GM19397 (cell line): ENCODE data around the gene TMSB15C.

Experiments used
- ATAC-seq: cut with Tn5 transposase; IDR thresholded peaks from one replicate; pipeline ENCODE4 v1.9.1; 2021; ENCODE audit warnings: mild to moderate bottlenecking, moderate library complexity; ENCODE audit not compliant: unreplicated experiment

Gene TMSB15C

GRCh38 chrX:104047171-104047570 is 28.9 kb downstream of the TMSB15C start:
- no peak for ATAC-seq

GRCh38 chrX:104045642-104046041 is 30.4 kb downstream of the TMSB15C start:
- no peak for ATAC-seq

GRCh38 chrX:104041003-104041402 is 35.0 kb downstream of the TMSB15C start:
- ATAC-seq, result no peak

DNA sequence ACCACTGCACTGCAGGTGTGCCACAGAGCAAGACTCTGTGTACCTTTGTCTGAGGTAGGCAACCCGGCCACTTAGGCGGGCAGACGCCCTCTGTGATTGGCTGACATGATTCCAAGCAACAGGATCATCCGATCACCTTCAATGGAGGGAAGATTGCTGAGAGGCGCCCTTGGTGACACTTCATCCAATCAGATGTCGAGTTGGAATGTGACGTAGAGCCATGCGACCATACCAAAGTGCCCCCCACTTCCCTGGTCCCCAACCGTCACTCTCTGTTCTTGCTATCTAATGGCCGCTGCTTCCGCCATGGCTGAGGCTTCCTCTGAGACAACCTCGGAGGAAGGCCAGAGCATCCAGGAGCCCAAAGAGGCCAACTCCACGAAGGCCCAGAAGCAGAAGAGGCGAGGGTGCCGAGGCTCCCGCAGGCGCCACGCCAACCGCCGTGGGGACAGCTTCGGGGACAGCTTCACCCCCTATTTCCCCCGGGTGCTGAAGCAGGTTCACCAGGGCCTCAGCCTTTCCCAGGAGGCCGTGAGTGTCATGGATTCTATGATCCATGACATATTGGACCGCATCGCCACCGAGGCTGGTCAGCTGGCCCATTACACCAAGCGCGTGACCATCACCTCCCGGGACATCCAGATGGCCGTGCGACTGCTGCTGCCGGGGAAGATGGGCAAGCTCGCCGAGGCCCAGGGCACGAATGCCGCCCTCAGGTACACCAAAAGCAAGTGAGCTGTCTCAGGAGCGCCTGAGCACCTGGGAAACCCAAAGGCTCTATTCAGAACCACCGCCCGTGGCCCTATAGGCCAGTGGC is 36.1 kb downstream of the TMSB15C start, which contains the start of gene H2BW2:
Gene H2BW2 (plus strand): TSS at position 268 of the 817 bp plus-strand sequence. CDS start 39 bp downstream, at position 307.
- ATAC-seq, result no peak
